Naive thymus-derived CD8-positive, alpha-beta T cell (primary cell): ENCODE data around the gene ATXN7L1. TPM values are rescaled to one million over a fixed set of nuclear protein-coding genes. Genes with fewer than 3 reads are reported as not detected.

ENCODE experiments used
- ATAC-seq, 2 donors: fragments of 150-1000 bp; cut with Tn5 transposase in 1 of 2; sonication (Bioruptor Pico), chemical (Tn5 transposase) in 1 of 2; 1 replicate in 1 of 2; 2 replicates in 1 of 2; pipeline ENCODE4 v1.10.0; 2021; ENCODE audit warnings: mild to moderate bottlenecking in 2 of 2, moderate library complexity in 2 of 2
- POLR2A ChIA-PET: fragments of 350-600 bp; sonication (Branson Sonifier 250); formaldehyde crosslinking; loops from one replicate; lab custom pipeline; 2021; ENCODE audit warnings: antibody characterized with exemption; lab: Charles Lee
- DNase-seq, 10 donors: peaks; one replicate each; pipeline versions ENCODE4 v3.0.0 to v3.0.0-alpha.2; 2020 to 2022
- H3K27ac Mint-ChIP-seq, 10 donors: one replicate each; pipeline ENCODE4 v1.8.0; 2020 to 2022; ENCODE audit warnings: mild to moderate bottlenecking in 10 of 10, mixed read lengths in 10 of 10, moderate library complexity in 4 of 10, inconsistent platforms in 1 of 10
- H3K27me3 Mint-ChIP-seq, 5 donors: one replicate each; pipeline ENCODE4 v1.8.0; 2021 to 2022; ENCODE audit warnings: mixed read lengths in 5 of 5
- H3K36me3 Mint-ChIP-seq, 3 donors: one replicate each; pipeline ENCODE4 v1.8.0; 2020 to 2022; ENCODE audit warnings: mixed read lengths in 3 of 3, mild to moderate bottlenecking in 2 of 3, inconsistent platforms in 1 of 3
- H3K4me1 Mint-ChIP-seq, 4 donors: one replicate each; pipeline ENCODE4 v1.8.0; 2021 to 2022; ENCODE audit warnings: mixed read lengths in 4 of 4
- H3K4me3 Mint-ChIP-seq, 10 donors: one replicate each; pipeline ENCODE4 v1.8.0; 2020 to 2022; ENCODE audit warnings: mild to moderate bottlenecking in 10 of 10, mixed read lengths in 10 of 10, moderate library complexity in 6 of 10, inconsistent platforms in 1 of 10
- H3K9me3 Mint-ChIP-seq, 9 donors: one replicate each; pipeline ENCODE4 v1.8.0; 2020 to 2022; ENCODE audit warnings: mixed read lengths in 9 of 9, mild to moderate bottlenecking in 3 of 9, inconsistent platforms in 1 of 9, moderate library complexity in 1 of 9
- polyA plus RNA-seq, 3 donors: library from polyadenylated mRNA; unstranded; fragments of 300-500 nt; fragmentation: Illumina TruSeq; gene quantifications; one replicate each; pipeline ENCODE4 v1.2.3, GENCODE V29; 2021
- total RNA-seq, 8 experiments: library from RNA in 2 of 8; stranded (reverse) in 2 of 8; gene quantifications; one replicate each; pipeline ENCODE4 v1.2.3 and lab custom pipeline; 2021 to 2026

ATXN7L1 gene
- total and polyA plus RNA-seq, 5 experiments from 2014 or later, result 6.7 to 35.1 (median 12.7) TPM

DNA sequence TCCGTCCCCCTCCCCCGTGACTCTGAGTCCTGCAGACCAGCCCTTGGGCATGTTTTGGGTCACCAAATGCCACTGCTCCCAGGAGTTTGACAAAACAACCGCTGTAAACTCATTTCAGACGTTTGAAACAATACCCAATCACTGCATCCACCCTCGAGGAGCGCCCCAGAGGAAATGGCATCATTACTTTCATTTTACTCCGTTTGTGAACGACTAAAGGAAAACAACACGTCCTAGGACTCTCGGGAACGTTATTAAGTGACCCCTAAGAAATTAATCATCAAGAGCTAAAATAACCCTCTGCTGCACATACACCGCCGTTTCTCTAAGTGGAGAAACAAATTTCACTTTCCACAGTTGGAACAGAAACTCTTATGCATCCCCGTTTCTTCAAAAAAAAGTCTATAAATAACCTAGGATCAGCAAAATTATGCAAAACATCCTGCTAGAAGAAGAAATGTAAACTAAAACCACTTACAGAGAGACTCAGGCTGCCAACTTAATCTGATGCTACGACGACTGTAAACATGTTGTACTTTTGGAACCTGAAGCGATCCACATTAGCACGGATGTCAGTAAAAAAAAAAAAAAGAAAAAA, 185.2 kb downstream of the ATXN7L1 start:
- Mint-ChIP-seq H3K27ac (peak overlapping the region; percentile 95 to 99 (median 99)), H3K36me3 (peaks cover 1 to 7% (median 2%) of the 10 kb centered on the region in 3 donors), H3K27me3 (no peaks in the 10 kb centered on the region), H3K4me1 (peaks cover 30 to 63% (median 59%) of the 10 kb centered on the region in 4 donors), H3K4me3 (peak overlapping the region; percentile 87 to 99 (median 94)), H3K9me3 (peaks cover 0 to 7% (median under 1%) of the 10 kb centered on the region in 9 donors)
- POLR2A ChIA-PET, result interaction anchor here (0.7 to 2.4 kb wide), 15 partner anchors 9 to 677 kb away, joined by 3 to 13 read pairs (median 4); partner anchors contain the start of genes KMT2E and SYPL1
- ATAC-seq (peak; percentile 62 to 72), DNase-seq (peak in 9 of 10 donors; percentile 4 to 71 (median 53))

DNA sequence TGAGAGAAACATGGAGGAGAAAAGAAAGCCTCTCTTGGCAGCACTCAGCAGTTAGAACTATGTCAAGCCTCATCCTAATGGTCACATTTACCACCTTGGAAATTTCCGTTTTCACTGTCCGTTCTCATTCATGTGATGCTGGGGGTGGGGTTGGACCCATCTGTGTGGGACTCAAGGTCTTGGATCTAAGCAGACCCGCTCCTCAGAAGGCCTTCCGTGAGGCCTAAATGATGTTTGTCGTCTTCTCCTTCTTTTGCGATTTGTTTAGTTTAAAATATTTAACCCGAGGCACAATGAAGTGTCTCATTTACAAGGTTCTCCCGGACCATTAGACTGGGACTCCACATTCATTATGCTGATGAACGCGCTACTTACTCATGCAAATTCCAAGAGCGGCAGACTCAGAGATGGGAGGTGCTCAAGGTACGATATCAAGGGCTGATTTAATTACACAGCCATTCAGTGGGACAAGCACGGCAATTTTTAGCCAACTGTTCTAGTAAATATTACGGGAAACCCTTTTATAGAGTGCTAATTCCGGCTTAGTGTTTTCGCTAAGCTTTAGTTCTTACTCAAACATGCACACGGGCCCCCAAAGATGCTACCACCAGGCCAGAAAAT, 186.0 kb downstream of the ATXN7L1 start:
- ATAC-seq, result no peak
- POLR2A ChIA-PET, result interaction anchor here (0.8 to 2.4 kb wide), 7 partner anchors 9 to 676 kb away, joined by 3 to 13 read pairs (median 5); partner anchors contain the start of gene KMT2E
- no peak for DNase-seq
- Mint-ChIP-seq H3K27me3 (no peaks in the 10 kb centered on the region), H3K27ac (peak overlapping the region; percentile 95 to 99 (median 99)), H3K4me3 (peak overlapping the region; percentile 87 to 99 (median 94)), H3K9me3 (no peaks in the 10 kb centered on the region), H3K4me1 (peaks cover 28 to 63% (median 59%) of the 10 kb centered on the region in 4 donors), H3K36me3 (peaks cover 0 to 6% (median 4%) of the 10 kb centered on the region in 3 donors)

DNA sequence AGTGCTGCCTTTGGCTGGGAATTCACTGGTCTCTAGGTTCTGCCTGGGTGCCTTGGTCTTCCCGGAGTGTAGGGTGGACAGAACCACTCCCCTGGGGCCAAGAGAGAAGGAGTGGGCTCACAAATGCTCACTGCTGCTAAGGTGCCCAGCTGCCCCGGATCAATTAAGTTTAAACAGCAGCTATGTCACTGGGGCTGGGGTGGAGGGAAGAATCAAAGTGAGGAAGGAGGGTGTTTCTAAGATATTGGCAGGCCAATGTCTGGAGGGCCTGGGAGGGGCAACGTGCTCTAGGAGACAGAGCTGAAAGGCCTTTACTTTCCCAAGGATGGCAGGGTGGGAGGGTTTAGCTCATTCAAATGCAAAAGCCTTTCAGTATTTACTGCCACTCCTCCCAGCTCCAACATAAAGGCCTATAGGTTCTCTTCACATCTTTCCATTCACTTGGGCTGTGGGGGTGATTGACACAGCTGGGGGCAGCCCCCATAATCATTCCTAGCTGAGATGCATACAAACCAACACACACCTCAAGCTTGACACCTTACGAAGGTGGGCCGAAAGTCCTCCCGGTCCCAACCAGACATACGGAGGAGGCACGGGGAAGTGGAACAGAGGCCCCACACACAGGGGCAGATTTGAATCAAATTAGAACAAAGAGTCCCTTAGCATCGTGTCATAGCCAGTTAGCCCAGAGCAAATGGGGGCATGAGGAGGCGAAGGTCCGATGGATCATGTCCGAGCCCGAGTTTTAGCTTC, 187.2 kb downstream of the ATXN7L1 start:
- H3K36me3 Mint-ChIP-seq, result peaks cover 0 to 11% (median 4%) of the 10 kb centered on the region in 3 donors
- POLR2A ChIA-PET, result interaction anchor here (0.5 to 1.4 kb wide), 5 partner anchors 8 to 1483 kb away, joined by 3 to 4 read pairs (median 3); no protein-coding TSS in a partner anchor
- ATAC-seq (no peak), DNase-seq (no peak)
- H3K9me3 Mint-ChIP-seq, result no peaks in the 10 kb centered on the region
- H3K4me3 Mint-ChIP-seq, result peak overlapping the region in 9 of 10 donors; percentile 3 to 68 (median 31)
- H3K27me3 Mint-ChIP-seq, result no peaks in the 10 kb centered on the region
- peak overlapping the region; percentile 66 to 99 (median 86) for H3K27ac Mint-ChIP-seq
- peaks cover 30 to 70% (median 59%) of the 10 kb centered on the region in 4 donors for H3K4me1 Mint-ChIP-seq

DNA sequence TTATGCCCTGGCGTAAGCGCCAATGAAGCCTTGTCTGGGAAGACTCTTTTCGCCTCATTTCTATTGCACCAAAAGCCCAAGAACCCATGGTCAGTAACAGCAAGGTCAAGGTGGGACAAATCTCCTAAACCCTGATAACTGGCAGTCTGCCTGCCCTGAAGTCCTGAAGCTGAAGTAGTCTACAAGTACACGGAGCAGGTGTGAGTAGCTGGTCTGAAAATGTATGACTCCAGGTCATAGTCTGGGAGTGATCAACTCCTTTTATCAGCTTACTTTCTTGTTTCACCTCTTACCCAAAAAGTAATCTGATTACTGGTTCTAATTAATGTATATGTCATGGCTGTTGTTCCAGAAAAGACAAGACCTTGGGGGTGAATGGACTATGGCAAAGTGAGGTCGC, 187.8 kb downstream of the ATXN7L1 start:
- Mint-ChIP-seq H3K27ac (peak overlapping the region; percentile 51 to 99 (median 74)), H3K36me3 (peaks cover 0 to 11% (median 4%) of the 10 kb centered on the region in 3 donors), H3K4me3 (peak overlapping the region in 1 of 10 donors; percentile 28), H3K9me3 (no peaks in the 10 kb centered on the region), H3K4me1 (peaks cover 29 to 72% (median 57%) of the 10 kb centered on the region in 4 donors), H3K27me3 (no peaks in the 10 kb centered on the region)
- no peak for ATAC-seq
- POLR2A ChIA-PET, result interaction anchor here (0.7 to 1.4 kb wide), 2 partner anchors 8 to 165 kb away, joined by 3 to 4 read pairs; no protein-coding TSS in a partner anchor
- DNase-seq, result no peak

DNA sequence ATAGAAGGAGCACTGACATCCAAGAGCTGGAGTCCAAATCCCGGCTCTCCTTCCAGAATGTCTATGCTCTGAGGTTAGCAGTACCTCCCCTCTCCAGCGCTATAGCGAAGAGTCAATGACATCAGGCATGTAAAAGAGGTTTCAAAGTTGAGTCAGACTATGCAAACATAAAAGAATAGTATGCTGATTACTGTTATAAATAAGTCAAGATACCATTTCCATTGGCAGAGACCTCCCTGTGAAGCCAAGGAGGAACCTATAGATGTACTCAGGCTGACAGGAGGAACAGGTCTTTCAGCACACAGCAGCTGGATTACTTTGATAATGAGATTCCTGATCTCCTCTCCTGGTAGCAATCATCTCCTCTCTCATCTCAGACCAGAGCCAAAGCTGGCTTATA, 191.2 kb downstream of the ATXN7L1 start:
- Mint-ChIP-seq H3K9me3 (no peaks in the 10 kb centered on the region), H3K4me3 (no peak overlapping the region), H3K27ac (no peak overlapping the region), H3K4me1 (peaks cover 21 to 41% (median 35%) of the 10 kb centered on the region in 4 donors), H3K36me3 (peaks cover 5 to 20% (median 9%) of the 10 kb centered on the region in 3 donors), H3K27me3 (no peaks in the 10 kb centered on the region)
- DNase-seq (no peak), ATAC-seq (no peak)
- POLR2A ChIA-PET, result no interaction called here

DNA sequence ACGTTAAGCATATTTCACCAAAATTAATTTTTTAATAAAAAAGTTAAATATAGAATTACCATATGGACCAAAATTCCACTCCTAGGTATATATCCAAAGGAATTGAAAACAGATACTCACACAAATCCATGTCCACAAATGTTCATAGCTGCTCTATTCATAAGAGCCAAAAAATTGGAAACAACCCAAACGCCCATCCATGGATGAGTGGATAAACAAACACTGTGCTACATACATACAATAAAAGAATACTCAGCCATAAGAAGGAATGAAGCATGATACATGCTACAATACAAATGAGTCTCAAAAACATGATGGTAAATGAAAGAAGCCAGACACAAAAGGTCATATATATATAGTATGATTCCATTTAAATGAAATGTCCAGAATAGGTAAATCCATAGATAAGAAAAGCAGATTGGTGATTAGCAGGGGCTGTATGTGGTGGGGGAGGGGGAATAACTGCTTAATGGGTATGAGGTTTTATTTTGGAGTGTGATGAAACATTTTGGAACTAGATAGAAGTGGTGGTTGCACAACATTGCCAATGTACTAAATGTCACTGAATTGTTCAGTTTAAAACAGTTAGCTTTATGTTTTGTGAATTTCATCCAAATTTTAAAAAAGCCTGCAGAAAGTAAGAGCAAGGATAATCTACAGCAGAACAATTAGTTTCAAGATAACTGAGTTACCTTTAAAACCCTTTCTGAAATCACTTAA, 193.9 kb downstream of the ATXN7L1 start:
- POLR2A ChIA-PET, result no interaction called here
- Mint-ChIP-seq H3K4me1 (peaks cover 31 to 47% (median 40%) of the 10 kb centered on the region in 4 donors), H3K27ac (peak overlapping the region in 2 of 10 donors; percentile 7 to 40)

DNA sequence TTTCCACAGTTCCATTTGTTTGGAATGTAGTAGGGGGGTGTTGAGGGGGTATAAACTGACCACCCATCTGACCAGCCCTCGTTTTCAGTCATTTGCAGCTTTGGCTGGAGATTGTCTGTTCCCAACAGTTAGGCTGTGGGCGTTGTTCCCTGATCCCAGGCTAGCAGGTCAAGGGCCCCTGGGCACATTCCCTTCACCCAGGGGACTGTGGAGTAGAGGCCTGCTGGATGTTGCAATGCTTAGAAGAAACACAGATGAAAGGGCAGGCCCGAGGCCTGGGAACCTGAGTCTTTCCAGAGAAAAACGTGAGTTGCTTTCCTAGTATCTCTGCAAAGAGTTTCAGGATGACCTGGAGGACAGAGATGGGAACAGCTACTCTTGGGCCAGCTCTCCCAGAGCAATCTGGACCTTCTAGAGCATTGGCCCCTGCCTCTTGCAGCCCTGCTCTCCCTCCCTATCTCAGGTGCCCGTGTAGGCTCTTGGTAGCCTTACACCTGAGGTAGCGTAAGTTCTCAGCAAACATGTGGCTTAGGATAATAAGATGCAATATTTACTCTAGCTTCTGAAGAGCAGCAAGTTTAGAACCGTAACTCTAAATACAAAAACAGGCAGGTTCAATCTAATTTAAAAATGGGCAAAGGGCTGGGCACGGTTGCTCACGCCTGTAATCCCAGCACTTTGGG, 195.8 kb downstream of the ATXN7L1 start:
- Mint-ChIP-seq H3K27me3 (no peaks in the 10 kb centered on the region), H3K36me3 (peaks cover 5 to 15% (median 6%) of the 10 kb centered on the region in 3 donors), H3K4me3 (no peak overlapping the region), H3K9me3 (no peaks in the 10 kb centered on the region), H3K4me1 (peaks cover 35 to 61% (median 56%) of the 10 kb centered on the region in 4 donors), H3K27ac (peak overlapping the region in 3 of 10 donors; percentile 52 to 72 (median 63))
- no peak for ATAC-seq
- no peak for DNase-seq
- POLR2A ChIA-PET, result interaction anchor here (0.6 to 1.0 kb wide), 4 partner anchors 9 to 473 kb away, joined by 3 to 6 read pairs (median 3); no protein-coding TSS in a partner anchor

More for the DNA sequence above, 193.9 kb downstream of the ATXN7L1 start:
- Mint-ChIP-seq H3K36me3 (peaks cover 5 to 20% (median 9%) of the 10 kb centered on the region in 3 donors), H3K4me3 (no peak overlapping the region), H3K9me3 (no peaks in the 10 kb centered on the region), H3K27me3 (no peaks in the 10 kb centered on the region)
- ATAC-seq (no peak), DNase-seq (no peak)

DNA sequence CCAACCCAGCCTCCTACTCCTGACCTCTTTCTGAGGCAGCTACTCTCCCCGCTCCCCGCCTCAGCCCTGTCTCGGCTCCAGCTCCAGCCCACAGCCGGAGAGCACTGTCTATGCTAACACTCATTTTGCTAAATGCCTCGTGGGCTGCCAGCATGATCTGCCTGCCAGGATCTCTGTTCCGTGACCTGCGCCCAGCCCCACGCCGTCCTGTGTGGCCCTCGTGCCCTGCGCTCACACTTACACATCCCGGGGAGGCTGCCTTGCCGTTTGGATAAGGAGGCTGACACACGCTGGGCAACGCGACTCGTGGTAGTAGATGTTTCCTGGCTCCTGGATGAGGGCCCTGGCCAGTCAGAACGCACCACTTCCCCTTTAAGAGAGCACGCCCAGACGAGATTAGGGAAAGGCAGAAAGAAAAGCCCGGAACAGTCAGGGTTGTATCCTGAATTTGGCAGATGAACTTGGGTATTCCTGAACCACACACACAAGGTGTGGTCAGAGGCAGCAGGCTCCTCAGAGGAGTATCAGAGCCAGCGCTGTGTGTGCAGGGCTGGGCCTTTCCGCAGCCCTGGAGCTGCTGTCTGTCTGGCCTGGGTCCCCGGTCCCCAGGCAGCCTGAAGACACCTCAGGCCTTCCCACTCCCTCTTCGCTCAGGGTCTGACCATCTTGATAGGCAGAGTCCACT, 197.4 kb downstream of the ATXN7L1 start:
- no peaks in the 10 kb centered on the region for H3K27me3 Mint-ChIP-seq
- peaks cover 36 to 69% (median 65%) of the 10 kb centered on the region in 4 donors for H3K4me1 Mint-ChIP-seq
- ATAC-seq, result no peak
- peak overlapping the region; percentile 79 to 96 (median 90) for H3K27ac Mint-ChIP-seq
- peak overlapping the region in 9 of 10 donors; percentile 5 to 87 (median 71) for H3K4me3 Mint-ChIP-seq
- no peak for DNase-seq
- peaks cover 5 to 8% (median 5%) of the 10 kb centered on the region in 3 donors for H3K36me3 Mint-ChIP-seq
- POLR2A ChIA-PET, result interaction anchor here (3.3 kb wide), 1 partner anchor 12 kb away, joined by 13 read pairs; no protein-coding TSS in a partner anchor
- no peaks in the 10 kb centered on the region for H3K9me3 Mint-ChIP-seq

DNA sequence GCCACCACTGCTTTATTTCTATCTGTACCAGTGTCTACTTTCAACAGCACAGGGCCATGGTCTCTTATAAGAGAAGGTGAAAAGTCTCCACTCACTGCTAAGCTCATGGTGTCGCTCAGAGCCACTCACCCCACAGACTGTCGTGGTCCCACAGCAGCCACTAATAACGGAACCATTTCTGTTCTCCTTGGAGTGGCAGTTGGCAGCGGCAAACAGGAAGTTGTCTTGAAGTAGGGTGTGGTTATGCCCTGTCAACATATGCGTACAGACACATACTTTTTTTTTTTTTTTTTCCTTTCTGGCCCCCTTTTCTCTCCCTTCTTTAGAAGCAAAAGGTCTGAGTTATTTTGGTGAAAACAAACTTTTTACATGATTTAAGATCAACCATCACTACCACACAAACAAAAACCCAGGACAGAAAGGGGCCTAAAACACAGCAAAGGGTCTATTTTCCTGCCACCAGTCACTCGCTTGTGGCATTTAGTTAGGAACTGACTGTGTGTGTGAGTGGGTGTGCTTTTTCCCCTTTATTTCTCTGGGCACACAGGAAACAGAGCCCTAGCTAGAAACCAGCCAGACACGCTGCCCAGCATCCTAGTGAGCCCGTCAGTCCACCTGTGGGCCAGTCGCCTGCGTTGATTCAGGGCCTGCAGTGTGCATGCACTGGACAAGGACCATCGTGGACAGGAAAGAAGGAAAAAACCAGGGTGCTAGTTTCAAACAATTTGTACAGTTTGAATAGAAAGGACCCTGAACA, 198.4 kb downstream of the ATXN7L1 start:
- Mint-ChIP-seq H3K27me3 (no peaks in the 10 kb centered on the region), H3K4me3 (peak overlapping the region; percentile 20 to 87 (median 71)), H3K9me3 (no peaks in the 10 kb centered on the region), H3K4me1 (peaks cover 31 to 76% (median 69%) of the 10 kb centered on the region in 4 donors), H3K36me3 (peaks cover 5 to 8% (median 5%) of the 10 kb centered on the region in 3 donors), H3K27ac (peak overlapping the region; percentile 79 to 96 (median 90))
- ATAC-seq, result peak; percentile 71 to 77
- POLR2A ChIA-PET, result interaction anchor here (0.5 to 3.3 kb wide), 3 partner anchors 13 to 246 kb away, joined by 3 to 13 read pairs (median 3); no protein-coding TSS in a partner anchor
- peak in 9 of 10 donors; percentile 21 to 72 (median 45) for DNase-seq

DNA sequence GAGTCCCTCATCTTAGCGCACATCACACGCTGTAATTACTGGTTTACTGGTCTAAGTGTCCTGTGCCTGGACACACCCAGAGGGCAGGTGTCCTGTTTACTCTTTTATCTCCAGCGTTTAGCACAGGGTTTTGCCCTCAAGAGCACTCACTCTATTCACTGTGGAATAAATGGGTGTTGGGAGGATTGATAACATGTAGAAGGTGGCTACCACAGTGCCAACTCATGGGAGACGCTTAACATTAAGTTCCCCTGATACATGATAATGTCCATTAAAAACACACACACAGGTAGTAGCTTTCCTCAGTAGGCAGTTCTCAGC, 199.0 kb downstream of the ATXN7L1 start:
- Mint-ChIP-seq H3K27me3 (no peaks in the 10 kb centered on the region), H3K4me3 (peak overlapping the region in 6 of 10 donors; percentile 64 to 87 (median 74)), H3K9me3 (no peaks in the 10 kb centered on the region), H3K4me1 (peaks cover 31 to 78% (median 71%) of the 10 kb centered on the region in 4 donors), H3K36me3 (peaks cover 5 to 8% (median 5%) of the 10 kb centered on the region in 3 donors), H3K27ac (peak overlapping the region; percentile 79 to 96 (median 90))
- POLR2A ChIA-PET, result interaction anchor here (0.8 to 3.3 kb wide), 2 partner anchors 14 to 247 kb away, joined by 3 to 13 read pairs; no protein-coding TSS in a partner anchor
- DNase-seq (no peak), ATAC-seq (no peak)
